Astrocyte (in vitro differentiated cells and primary cell): ENCODE data around the gene LRCH1.

Experiments used
- CTCF ChIP-seq: IDR thresholded peaks from 2 replicates; pipeline ENCODE4 v1.5.1; 2011; ENCODE audit warnings: low read depth, mild to moderate bottlenecking, inconsistent platforms, low read length, moderate library complexity; ENCODE audit not compliant: insufficient read depth
- EZH2 ChIP-seq: IDR thresholded peaks from 2 replicates; pipeline ENCODE4 v1.6.1; 2012; ENCODE audit warnings: mild to moderate bottlenecking, low read length, inconsistent platforms; ENCODE audit not compliant: insufficient read depth

GRCh38 chr13:46631179-46631542, 78.2 kb downstream of the LRCH1 start:
- TF ChIP-seq CTCF (no peak), EZH2 (no peak)
